B cell (primary cell): ENCODE measurements around the gene LIPG. TPM values are rescaled to one million over a fixed set of nuclear protein-coding genes. Genes with fewer than 3 reads are reported as not detected.

Experiments
- ATAC-seq: fragments of 200-7000 bp; cut with Tn5 transposase; one replicate; pipeline ENCODE4 v1.10.0; 2021; ENCODE audit warnings: low read depth, mild to moderate bottlenecking, moderate number of reproducible peaks, moderate library complexity
- CTCF ChIA-PET: fragments of 350-600 bp; sonication (Branson Sonifier 250); formaldehyde crosslinking; loops from one replicate; lab custom pipeline; 2021; ENCODE audit warnings: antibody characterized with exemption, inconsistent platforms; lab: Charles Lee
- POLR2A ChIA-PET: fragments of 350-600 bp; sonication (Branson Sonifier 250); formaldehyde crosslinking; loops from one replicate; lab custom pipeline; 2021; ENCODE audit warnings: antibody characterized with exemption; lab: Charles Lee
- DNase-seq: peaks from one replicate; pipeline ENCODE4 v3.0.0; 2013
- H2AFZ ChIP-seq: 2 replicates; pipeline ENCODE4 v1.6.1; 2012; ENCODE audit warnings: mild to moderate bottlenecking, low read depth, low read length; ENCODE audit not compliant: insufficient read depth, poor library complexity, severe bottlenecking
- H3K27ac ChIP-seq, 2 donors: 1 replicate in 1 of 2; 2 replicates in 1 of 2; pipeline ENCODE4 v1.5.1; 2012 to 2013; ENCODE audit warnings: low read length in 2 of 2, mild to moderate bottlenecking in 2 of 2, moderate library complexity in 1 of 2
- H3K27me3 ChIP-seq, 4 experiments: fragments of 200-600 bp in 1 of 4; sonication (generic) in 1 of 4; replicated peaks in 1 of 4; 1 replicate in 2 of 4; 2 replicates in 2 of 4; pipeline versions ENCODE4 v1.6.1 to v1.7.0; 2013 to 2016; ENCODE audit warnings: low read length in 3 of 4, mild to moderate bottlenecking in 2 of 4, mixed read lengths in 1 of 4, moderate library complexity in 1 of 4; ENCODE audit not compliant: insufficient read depth in 4 of 4, control insufficient read depth in 3 of 4; ENCODE audit errors: control extremely low read depth in 1 of 4
- H3K36me3 ChIP-seq, 2 experiments: replicated peaks in 1 of 2; 1 replicate in 1 of 2; 2 replicates in 1 of 2; pipeline versions ENCODE4 v1.6.1 to v1.7.1; 2013; ENCODE audit warnings: low read length in 1 of 2; ENCODE audit not compliant: insufficient read depth in 2 of 2, control insufficient read depth in 1 of 2; ENCODE audit errors: control extremely low read depth in 1 of 2, extremely low read depth in 1 of 2
- H3K4me1 ChIP-seq, 2 donors: fragments of 200-600 bp in 1 of 2; sonication (generic) in 1 of 2; 1 replicate in 1 of 2; 2 replicates in 1 of 2; pipeline versions ENCODE4 v1.5.1 to v1.6.1; 2013 to 2017; ENCODE audit warnings: low read length in 2 of 2; ENCODE audit not compliant: control insufficient read depth in 2 of 2, insufficient read depth in 2 of 2
- H3K4me2 ChIP-seq: replicated peaks from 2 replicates; pipeline ENCODE3; 2012; ENCODE audit warnings: mild to moderate bottlenecking, low read depth, low read length; ENCODE audit not compliant: poor library complexity, severe bottlenecking
- H3K4me3 ChIP-seq, 5 experiments: fragments of 200-600 bp in 1 of 5; sonication (generic) in 1 of 5; 1 replicate in 3 of 5; 2 replicates in 2 of 5; pipeline versions ENCODE4 v1.5.1 to v1.7.0; 2011 to 2016; ENCODE audit warnings: low read length in 4 of 5, mild to moderate bottlenecking in 4 of 5, low read depth in 2 of 5, control low read depth in 1 of 5, moderate library complexity in 1 of 5; ENCODE audit not compliant: insufficient read depth in 1 of 5; ENCODE audit errors: control extremely low read depth in 1 of 5, extremely low read depth in 1 of 5
- H3K79me2 ChIP-seq: fragments of 200-600 bp; sonication (generic); one replicate; pipeline ENCODE4 v1.6.0; 2016; ENCODE audit warnings: low read length; ENCODE audit not compliant: control insufficient read depth, insufficient read depth
- H3K9ac ChIP-seq: fragments of 200-600 bp; sonication (generic); 2 replicates; pipeline ENCODE4 v1.6.1; 2017; ENCODE audit warnings: mild to moderate bottlenecking, low read length, moderate library complexity
- H3K9me3 ChIP-seq, 3 donors: one replicate each; pipeline versions ENCODE4 v1.6.1 to v1.7.1; 2013; ENCODE audit warnings: low read length in 2 of 3; ENCODE audit not compliant: control insufficient read depth in 2 of 3, insufficient read depth in 1 of 3; ENCODE audit errors: control extremely low read depth in 1 of 3
- H4K20me1 ChIP-seq: 2 replicates; pipeline ENCODE4 v1.6.0; 2012; ENCODE audit warnings: mild to moderate bottlenecking, low read length; ENCODE audit not compliant: insufficient read depth, control insufficient read depth, poor library complexity, severe bottlenecking
- H3K27ac Mint-ChIP-seq: one replicate; pipeline ENCODE4 v1.8.0; 2021; ENCODE audit warnings: mixed read lengths
- H3K27me3 Mint-ChIP-seq: one replicate; pipeline ENCODE4 v1.8.0; 2021; ENCODE audit warnings: mixed read lengths
- H3K4me1 Mint-ChIP-seq: one replicate; pipeline ENCODE4 v1.8.0; 2021; ENCODE audit warnings: mixed read lengths
- H3K4me3 Mint-ChIP-seq: one replicate; pipeline ENCODE4 v1.8.0; 2021; ENCODE audit warnings: mixed read lengths
- H3K9me3 Mint-ChIP-seq: one replicate; pipeline ENCODE4 v1.8.0; 2022; ENCODE audit warnings: mixed read lengths; ENCODE audit not compliant: insufficient read depth
- CTCF ChIP-seq: fragments of 200-600 bp; IDR thresholded peaks from one replicate; pipeline ENCODE4 v1.8.0; 2022; ENCODE audit warnings: antibody characterized with exemption, mild to moderate bottlenecking
- EZH2 ChIP-seq: IDR thresholded peaks from 2 replicates; pipeline ENCODE4 v1.6.1; 2012; ENCODE audit warnings: borderline replicate concordance, low read depth, mild to moderate bottlenecking, moderate library complexity, low read length; ENCODE audit not compliant: insufficient read depth, poor library complexity, severe bottlenecking
- WGBS: methylation state at CpG from one replicate; pipeline ENCODE4 v1.1.5; 2013; ENCODE audit warnings: missing lambda C conversion rate; ENCODE audit not compliant: insufficient coverage; 5-methylcytosine and 5-hydroxymethylcytosine counted together
- intact Hi-C: fragments of 100-400 bp; cut with micrococcal nuclease; formaldehyde crosslinking; loops from one replicate; pipeline ENCODE4 v1.10.0; 2022
- polyA plus RNA-seq: library from polyadenylated mRNA; depleted of rRNA; stranded (reverse); fragments of >200 nt; gene quantifications from 2 replicates; pipeline ENCODE4 v1.2.3, GENCODE V29; 2012
- total RNA-seq, 2 donors: library from RNA; stranded (reverse); fragments of 120-200 nt in 1 of 2; gene quantifications; 1 replicate in 1 of 2; 2 replicates in 1 of 2; pipeline versions ENCODE4 v1.2.3 to v1.2.4, GENCODE V29; 2013 to 2022

Gene LIPG
- total and polyA plus RNA-seq, 2 donors (not counting 1 experiment from before 2014, with no cell fraction given) = not detected

GRCh38 chr18:49621717-49622351 lies 60.0 kb downstream of the LIPG start:
- intact Hi-C loops = no loop called here
- H4K20me1 ChIP-seq = no peaks in the 10 kb centered on the region
- no peak for DNase-seq
- peaks cover 18% of the 10 kb centered on the region for H3K27me3 Mint-ChIP-seq
- no peaks in the 10 kb centered on the region for H3K4me1 ChIP-seq
- no peaks in the 10 kb centered on the region for H3K9me3 Mint-ChIP-seq
- no peak for ATAC-seq
- H3K4me2 ChIP-seq = no peak overlapping the region
- no peak overlapping the region for H3K4me3 Mint-ChIP-seq
- H3K27me3 ChIP-seq = peaks cover 0 to 4% (median 1%) of the 10 kb centered on the region in 4 experiments
- no peaks in the 10 kb centered on the region for H3K36me3 ChIP-seq
- H3K4me3 ChIP-seq = no peak overlapping the region
- H2AFZ ChIP-seq = no peak overlapping the region
- H3K27ac ChIP-seq = no peak overlapping the region
- H3K9ac ChIP-seq = no peak overlapping the region
- no peaks in the 10 kb centered on the region for H3K9me3 ChIP-seq
- no peaks in the 10 kb centered on the region for H3K4me1 Mint-ChIP-seq
- 66% methylated on average over 6 of the region's 12 CpGs for WGBS
- POLR2A ChIA-PET = no interaction called here
- TF ChIP-seq EZH2 = no peak
- TF ChIP-seq CTCF = no peak
- CTCF ChIA-PET = no interaction called here
- no peak overlapping the region for H3K27ac Mint-ChIP-seq
- no peaks in the 10 kb centered on the region for H3K79me2 ChIP-seq

- DNase-seq = no peak
- no peaks in the 10 kb centered on the region for H3K36me3 ChIP-seq
- CTCF ChIA-PET = no interaction called here
- H3K27me3 Mint-ChIP-seq = peaks cover 24% of the 10 kb centered on the region
- H3K9ac ChIP-seq = no peak overlapping the region
- no peaks in the 10 kb centered on the region for H3K9me3 Mint-ChIP-seq
- no peaks in the 10 kb centered on the region for H3K79me2 ChIP-seq
- no peak overlapping the region for H3K4me2 ChIP-seq
- H3K27ac ChIP-seq = no peak overlapping the region
- no peaks in the 10 kb centered on the region for H3K4me1 Mint-ChIP-seq
- TF ChIP-seq EZH2 (no peak), CTCF (no peak)
- 100% methylated on average over 3 of the region's 6 CpGs for WGBS
- POLR2A ChIA-PET = no interaction called here
- no peaks in the 10 kb centered on the region for H3K9me3 ChIP-seq
- no peaks in the 10 kb centered on the region for H3K4me1 ChIP-seq
- ATAC-seq = no peak
- H3K4me3 ChIP-seq = no peak overlapping the region
- H4K20me1 ChIP-seq = no peaks in the 10 kb centered on the region
- H3K27ac Mint-ChIP-seq = no peak overlapping the region
- no peak overlapping the region for H2AFZ ChIP-seq
- intact Hi-C loops = no loop called here
- peaks cover 0 to 4% (median 1%) of the 10 kb centered on the region in 4 experiments for H3K27me3 ChIP-seq
- no peak overlapping the region for H3K4me3 Mint-ChIP-seq
Measured at GRCh38 chr18:49623571-49623970, 61.7 kb downstream of the LIPG start.
